DND-41 (cell line): ENCODE measurements around the gene SPRYD3.

Experiments used
- EZH2 ChIP-seq: IDR thresholded peaks from 3 replicates; pipeline ENCODE4 v1.6.1; 2012; ENCODE audit warnings: borderline replicate concordance, low read depth, mild to moderate bottlenecking, moderate library complexity, low read length, inconsistent platforms; ENCODE audit not compliant: severe bottlenecking
- TF ChIP-seq, protein P1 (sequence below): IDR thresholded peaks from 2 replicates; pipeline ENCODE4 v1.5.1; 2012; ENCODE audit warnings: borderline replicate concordance, low read length, moderate library complexity, mild to moderate bottlenecking; ENCODE audit not compliant: poor library complexity, severe bottlenecking; ENCODE audit errors: extremely low read depth

DNA sequence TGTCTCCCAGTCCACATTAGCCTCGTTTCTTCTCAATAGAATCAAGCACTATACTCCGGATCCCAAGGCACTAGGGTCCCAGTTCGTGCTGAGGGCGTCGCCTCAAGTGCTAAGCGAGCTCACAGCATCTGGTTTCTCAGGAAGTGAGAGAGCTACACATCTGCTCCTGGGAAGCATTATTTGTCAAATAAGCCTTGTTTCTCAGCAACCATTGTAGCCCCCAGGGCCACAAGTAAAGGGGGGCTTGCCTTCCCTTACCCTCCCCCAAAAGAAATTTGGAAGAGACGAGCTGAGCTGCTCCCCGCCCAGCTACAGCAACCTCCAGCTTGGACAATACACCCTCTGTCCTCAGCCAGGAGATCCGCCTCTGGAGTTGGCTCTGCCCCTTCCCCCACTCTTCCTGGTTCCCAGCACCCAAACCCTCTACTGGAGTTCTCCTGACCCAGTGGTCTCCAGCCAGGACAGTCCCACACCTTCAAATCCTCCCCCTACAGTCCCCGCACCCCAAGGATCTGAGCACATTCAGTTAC lies 35.1 kb downstream of the SPRYD3 start:
- TF ChIP-seq, protein P1, sequence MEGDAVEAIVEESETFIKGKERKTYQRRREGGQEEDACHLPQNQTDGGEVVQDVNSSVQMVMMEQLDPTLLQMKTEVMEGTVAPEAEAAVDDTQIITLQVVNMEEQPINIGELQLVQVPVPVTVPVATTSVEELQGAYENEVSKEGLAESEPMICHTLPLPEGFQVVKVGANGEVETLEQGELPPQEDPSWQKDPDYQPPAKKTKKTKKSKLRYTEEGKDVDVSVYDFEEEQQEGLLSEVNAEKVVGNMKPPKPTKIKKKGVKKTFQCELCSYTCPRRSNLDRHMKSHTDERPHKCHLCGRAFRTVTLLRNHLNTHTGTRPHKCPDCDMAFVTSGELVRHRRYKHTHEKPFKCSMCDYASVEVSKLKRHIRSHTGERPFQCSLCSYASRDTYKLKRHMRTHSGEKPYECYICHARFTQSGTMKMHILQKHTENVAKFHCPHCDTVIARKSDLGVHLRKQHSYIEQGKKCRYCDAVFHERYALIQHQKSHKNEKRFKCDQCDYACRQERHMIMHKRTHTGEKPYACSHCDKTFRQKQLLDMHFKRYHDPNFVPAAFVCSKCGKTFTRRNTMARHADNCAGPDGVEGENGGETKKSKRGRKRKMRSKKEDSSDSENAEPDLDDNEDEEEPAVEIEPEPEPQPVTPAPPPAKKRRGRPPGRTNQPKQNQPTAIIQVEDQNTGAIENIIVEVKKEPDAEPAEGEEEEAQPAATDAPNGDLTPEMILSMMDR, result no peak
- TF ChIP-seq EZH2, result no peak
